AG04449 (cell line): ENCODE results near the gene NDOR1.
A peak's percentile ranks its signal among the peaks of the same experiment; 100 is the strongest.

Experiments
- CTCF ChIA-PET: fragments of 350-600 bp; formaldehyde crosslinking; extraction: SDS; loops from one replicate; lab custom pipeline; 2021; ENCODE audit warnings: antibody characterized with exemption; lab: Yijun Ruan, JAX
- POLR2A ChIA-PET: fragments of 400-600, 350-600 bp; formaldehyde crosslinking; extraction: SDS; loops from one replicate; lab custom pipeline; 2020; ENCODE audit warnings: antibody characterized with exemption, inconsistent platforms; lab: Yijun Ruan, JAX
- DNase-seq: peaks from one replicate; pipeline ENCODE4 v3.0.0-alpha.2; 2010; ENCODE audit warnings: low read depth, low spot score
- H3K4me3 ChIP-seq: 2 replicates; pipeline ENCODE4 v1.5.1; 2011; ENCODE audit warnings: low read depth, mild to moderate bottlenecking, control low read depth, low read length
- CTCF ChIP-seq: IDR thresholded peaks from one replicate; pipeline ENCODE4 v1.5.1; 2011; ENCODE audit warnings: mild to moderate bottlenecking, moderate library complexity, low read length, control low read depth, inconsistent platforms; ENCODE audit not compliant: insufficient read depth; ENCODE audit errors: missing control alignments

NDOR1 gene

GRCh38 chr9:137219757-137220316 is 14.3 kb downstream of the NDOR1 start:
- no peak for DNase-seq
- POLR2A ChIA-PET = interaction anchor here (0.7 to 1.4 kb wide), 2 partner anchors 19 to 21 kb away, joined by 4 read pairs; partner anchors contain the start of gene TPRN
- TF ChIP-seq CTCF = no peak
- CTCF ChIA-PET = interaction anchor here (0.5 to 1.0 kb wide), 2 partner anchors 17 to 29 kb away, joined by 3 to 4 read pairs; no protein-coding TSS in a partner anchor
- H3K4me3 ChIP-seq = no peak overlapping the region

GRCh38 chr9:137220317-137221094 is 15.0 kb downstream of the NDOR1 start:
- no peak for DNase-seq
- POLR2A ChIA-PET = interaction anchor here (1.4 to 3.1 kb wide), 2 partner anchors 20 kb away, joined by 4 to 19 read pairs; partner anchors contain the start of genes TPRN and TUBB4B
- CTCF ChIA-PET = interaction anchor here (0.7 to 3.8 kb wide), 4 partner anchors 16 to 191 kb away, joined by 3 to 14 read pairs (median 3); partner anchors contain the start of gene NPDC1
- H3K4me3 ChIP-seq = no peak overlapping the region
- TF ChIP-seq CTCF = no peak

GRCh38 chr9:137221095-137221505 is 15.6 kb downstream of the NDOR1 start:
- CTCF ChIA-PET = interaction anchor here (0.7 to 3.8 kb wide), 4 partner anchors 15 to 192 kb away, joined by 3 to 14 read pairs (median 3); partner anchors contain the start of gene NPDC1
- no peak for TF ChIP-seq CTCF

GRCh38 chr9:137221506-137222111 is 16.1 kb downstream of the NDOR1 start:
- TF ChIP-seq CTCF = no peak
- ChIA-PET CTCF (interaction anchor here (1.0 to 3.8 kb wide), 5 partner anchors 15 to 175 kb away, joined by 3 to 14 read pairs (median 3); partner anchors contain the start of gene NPDC1), POLR2A (interaction anchor here (3.1 kb wide), 1 partner anchor 19 kb away, joined by 19 read pairs; the partner anchor contains the start of gene TUBB4B)
- no peak for DNase-seq
- peak overlapping the region; percentile 40 for H3K4me3 ChIP-seq

More at GRCh38 chr9:137221095-137221505, 15.6 kb downstream of the NDOR1 start:
- DNase-seq = no peak
- no peak overlapping the region for H3K4me3 ChIP-seq
- POLR2A ChIA-PET = interaction anchor here (1.4 to 3.1 kb wide), 2 partner anchors 19 to 20 kb away, joined by 4 to 19 read pairs; partner anchors contain the start of genes TPRN and TUBB4B

- POLR2A ChIA-PET = interaction anchor here (0.6 to 3.1 kb wide), 10 partner anchors 9 to 107 kb away, joined by 3 to 19 read pairs (median 5); partner anchors contain the start of genes DPP7, NDOR1, TMEM203 and TUBB4B
- TF ChIP-seq CTCF = peak; percentile 4
Observed at GRCh38 chr9:137222190-137223077, 16.9 kb downstream of the NDOR1 start, which contains the start of gene RNF208. TSS of gene RNF208 (minus strand) at chr9:137222240. CDS start at chr9:137221212, 1,028 bp downstream.

More at GRCh38 chr9:137222190-137223077, 16.9 kb downstream of the NDOR1 start, which contains the start of gene RNF208:
- no peak for DNase-seq
- CTCF ChIA-PET = interaction anchor here (0.7 to 6.6 kb wide), 10 partner anchors 15 to 175 kb away, joined by 3 to 139 read pairs (median 4); partner anchors contain the start of genes ANAPC2, NPDC1, SAPCD2 and SSNA1
- peak within 1 kb of the TSS; percentile 55 for H3K4me3 ChIP-seq
